Activated naive CD4-positive, alpha-beta T cell treated with anti-CD3 and anti-CD28 coated beads, Interleukin-2, amount 50 U/mL, for 24 hours (primary cell): ENCODE measurements around the gene MRPL49.
A peak's percentile ranks its signal among the peaks of the same experiment; 100 is the strongest.

Experiments
- H3K27ac Mint-ChIP-seq: one replicate; pipeline ENCODE4 v1.8.0; 2021; ENCODE audit warnings: mild to moderate bottlenecking, mixed read lengths
- H3K27me3 Mint-ChIP-seq: one replicate; pipeline ENCODE4 v1.8.0; 2021; ENCODE audit warnings: mixed read lengths
- H3K36me3 Mint-ChIP-seq: one replicate; pipeline ENCODE4 v1.8.0; 2021; ENCODE audit warnings: mixed read lengths
- H3K4me1 Mint-ChIP-seq: one replicate; pipeline ENCODE4 v1.8.0; 2021; ENCODE audit warnings: mixed read lengths
- H3K4me3 Mint-ChIP-seq: one replicate; pipeline ENCODE4 v1.8.0; 2021; ENCODE audit warnings: mild to moderate bottlenecking, mixed read lengths
- H3K9me3 Mint-ChIP-seq: one replicate; pipeline ENCODE4 v1.8.0; 2021; ENCODE audit warnings: mixed read lengths

Gene MRPL49

DNA sequence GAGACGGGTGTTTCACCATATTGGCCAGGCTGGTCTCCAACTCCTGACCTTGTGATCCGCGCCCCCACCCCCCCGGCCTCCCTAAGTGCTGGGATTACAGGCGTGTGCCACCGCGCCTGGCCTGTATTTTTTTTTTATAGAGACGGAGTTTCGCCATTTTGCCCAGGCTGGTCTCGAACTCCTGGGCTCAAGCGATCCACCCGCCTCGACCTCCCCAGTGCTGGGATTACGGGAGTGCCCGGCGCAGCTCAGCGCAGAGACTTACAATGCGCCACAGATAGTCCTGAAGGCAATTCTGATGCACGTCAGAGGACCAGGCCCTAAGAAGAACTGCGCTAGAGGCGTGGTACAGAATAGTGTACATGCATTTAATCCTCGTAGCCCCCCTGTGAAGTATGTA is 26.7 kb upstream of the MRPL49 start:
- Mint-ChIP-seq H3K4me1 (peaks cover 14% of the 10 kb centered on the region), H3K27ac (peak overlapping the region; percentile 93), H3K4me3 (peak overlapping the region; percentile 90), H3K27me3 (no peaks in the 10 kb centered on the region), H3K9me3 (no peaks in the 10 kb centered on the region), H3K36me3 (no peaks in the 10 kb centered on the region)

- Mint-ChIP-seq H3K9me3 (no peaks in the 10 kb centered on the region), H3K27ac (peak within 1 kb of the TSS; percentile 94), H3K4me1 (peaks cover 14% of the 10 kb centered on the region), H3K36me3 (no peaks in the 10 kb centered on the region), H3K27me3 (no peaks in the 10 kb centered on the region), H3K4me3 (peak within 1 kb of the TSS; percentile 90)
These were observed 25.9 kb upstream of the MRPL49 start, which contains the start of gene VPS51 for GRCh38 chr11:65095974-65096806. Gene VPS51, plus strand, starts transcription at chr11:65096214. Its CDS starts 37 bp downstream, at chr11:65096251.

DNA sequence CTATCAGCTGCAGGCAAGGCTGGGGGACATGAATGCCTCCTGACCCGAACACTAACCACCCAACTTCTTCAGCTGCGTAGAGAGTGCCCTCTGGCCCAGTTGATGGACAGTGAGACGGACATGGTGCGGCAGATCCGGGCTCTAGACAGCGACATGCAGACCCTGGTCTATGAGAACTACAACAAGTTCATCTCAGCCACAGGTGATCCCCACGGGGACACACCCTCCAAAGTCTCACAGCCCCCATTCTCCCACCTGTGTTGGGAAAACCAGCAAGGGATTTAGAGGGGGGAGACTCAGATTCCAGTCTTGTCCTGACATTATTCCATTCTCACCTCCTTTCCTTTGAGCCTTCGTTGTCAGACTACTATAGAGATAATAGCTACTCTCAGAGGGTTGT is 25.2 kb upstream of the MRPL49 start:
- Mint-ChIP-seq H3K36me3 (no peaks in the 10 kb centered on the region), H3K27ac (no peak overlapping the region), H3K4me3 (peak overlapping the region; percentile 90), H3K27me3 (no peaks in the 10 kb centered on the region), H3K4me1 (peaks cover 14% of the 10 kb centered on the region), H3K9me3 (no peaks in the 10 kb centered on the region)

DNA sequence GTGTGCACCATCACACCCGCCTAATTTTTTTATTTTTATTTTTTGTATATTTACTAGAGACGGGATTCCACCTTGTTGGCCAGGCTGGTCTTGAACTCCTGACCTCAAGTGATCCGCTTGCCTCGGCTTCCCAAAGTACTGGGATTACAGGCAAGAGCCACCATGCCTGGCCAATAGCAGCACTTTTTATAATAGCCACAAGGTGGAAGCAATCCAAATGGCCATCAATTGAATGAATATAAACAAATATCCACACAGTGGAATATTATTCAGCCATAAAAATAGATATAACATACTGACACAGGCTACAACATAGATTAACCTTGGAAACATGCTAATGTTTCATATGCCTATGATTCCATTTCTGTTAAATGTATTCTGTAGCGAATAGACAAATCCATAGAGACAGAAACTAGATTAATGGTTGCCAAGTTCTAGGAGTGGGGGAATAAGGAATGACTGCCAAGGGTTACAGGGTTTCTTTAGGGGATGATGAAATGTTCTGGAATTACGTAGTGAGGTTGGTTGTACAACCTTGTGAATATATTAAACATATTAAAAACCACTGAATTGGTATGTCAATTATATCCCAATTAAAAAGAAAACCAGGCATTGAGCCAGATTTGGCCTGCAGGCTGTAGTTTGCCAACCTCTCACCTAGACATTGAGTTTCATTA is 21.3 kb upstream of the MRPL49 start:
- peaks cover 29% of the 10 kb centered on the region for H3K4me1 Mint-ChIP-seq
- H3K4me3 Mint-ChIP-seq, result no peak overlapping the region
- no peak overlapping the region for H3K27ac Mint-ChIP-seq
- H3K9me3 Mint-ChIP-seq, result no peaks in the 10 kb centered on the region
- H3K36me3 Mint-ChIP-seq, result no peaks in the 10 kb centered on the region
- no peaks in the 10 kb centered on the region for H3K27me3 Mint-ChIP-seq

- Mint-ChIP-seq H3K4me3 (no peak overlapping the region), H3K4me1 (peaks cover 31% of the 10 kb centered on the region), H3K27ac (no peak overlapping the region), H3K36me3 (peaks cover 2% of the 10 kb centered on the region), H3K9me3 (no peaks in the 10 kb centered on the region), H3K27me3 (no peaks in the 10 kb centered on the region)
These were observed 19.7 kb upstream of the MRPL49 start for GRCh38 chr11:65102142-65103095.

GRCh38 chr11:65103476-65103875 is 18.6 kb upstream of the MRPL49 start:
- no peak overlapping the region for H3K4me3 Mint-ChIP-seq
- no peak overlapping the region for H3K27ac Mint-ChIP-seq

GRCh38 chr11:65104628-65105027 is 17.5 kb upstream of the MRPL49 start:
- H3K4me3 Mint-ChIP-seq, result no peak overlapping the region
- no peaks in the 10 kb centered on the region for H3K27me3 Mint-ChIP-seq
- H3K4me1 Mint-ChIP-seq, result peaks cover 21% of the 10 kb centered on the region
- H3K36me3 Mint-ChIP-seq, result peaks cover 2% of the 10 kb centered on the region
- H3K9me3 Mint-ChIP-seq, result no peaks in the 10 kb centered on the region
- H3K27ac Mint-ChIP-seq, result no peak overlapping the region

More at GRCh38 chr11:65103476-65103875, 18.6 kb upstream of the MRPL49 start:
- peaks cover 26% of the 10 kb centered on the region for H3K4me1 Mint-ChIP-seq
- no peaks in the 10 kb centered on the region for H3K9me3 Mint-ChIP-seq
- no peaks in the 10 kb centered on the region for H3K27me3 Mint-ChIP-seq
- peaks cover 2% of the 10 kb centered on the region for H3K36me3 Mint-ChIP-seq

GRCh38 chr11:65107078-65107477 is 15.0 kb upstream of the MRPL49 start:
- Mint-ChIP-seq H3K4me1 (peaks cover 41% of the 10 kb centered on the region), H3K27me3 (no peaks in the 10 kb centered on the region), H3K9me3 (no peaks in the 10 kb centered on the region), H3K27ac (no peak overlapping the region), H3K36me3 (peaks cover 2% of the 10 kb centered on the region), H3K4me3 (no peak overlapping the region)

GRCh38 chr11:65107751-65108468 is 14.2 kb upstream of the MRPL49 start:
- H3K4me3 Mint-ChIP-seq, result no peak overlapping the region
- H3K27ac Mint-ChIP-seq, result no peak overlapping the region
- H3K36me3 Mint-ChIP-seq, result peaks cover 2% of the 10 kb centered on the region
- H3K27me3 Mint-ChIP-seq, result no peaks in the 10 kb centered on the region
- H3K9me3 Mint-ChIP-seq, result no peaks in the 10 kb centered on the region
- peaks cover 41% of the 10 kb centered on the region for H3K4me1 Mint-ChIP-seq

DNA sequence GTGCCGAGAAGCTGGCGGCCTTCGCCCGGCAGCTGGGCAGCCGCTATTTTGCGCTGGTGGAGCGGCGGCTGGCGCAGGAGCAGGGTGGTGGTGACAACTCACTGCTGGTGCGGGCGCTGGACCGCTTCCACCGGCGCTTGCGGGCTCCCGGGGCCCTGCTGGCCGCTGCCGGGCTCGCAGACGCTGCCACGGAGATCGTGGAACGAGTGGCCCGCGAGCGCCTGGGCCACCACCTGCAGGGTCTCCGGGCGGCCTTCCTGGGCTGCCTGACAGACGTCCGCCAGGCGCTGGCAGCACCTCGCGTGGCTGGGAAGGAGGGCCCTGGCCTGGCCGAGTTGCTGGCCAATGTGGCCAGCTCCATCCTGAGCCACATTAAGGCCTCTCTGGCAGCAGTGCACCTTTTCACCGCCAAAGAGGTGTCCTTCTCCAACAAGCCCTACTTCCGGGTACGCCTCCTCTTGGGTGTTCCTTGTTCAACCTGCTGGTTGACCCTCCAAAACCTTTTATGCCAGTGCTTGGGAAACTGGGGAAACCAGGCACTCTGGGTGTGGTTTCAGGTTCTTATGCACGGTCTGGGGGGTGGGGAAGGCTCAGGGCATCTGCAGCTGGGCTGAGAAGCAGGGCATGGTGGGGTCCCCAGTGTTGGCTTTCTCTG is 13.5 kb upstream of the MRPL49 start:
- H3K27me3 Mint-ChIP-seq, result no peaks in the 10 kb centered on the region
- H3K36me3 Mint-ChIP-seq, result peaks cover 2% of the 10 kb centered on the region

DNA sequence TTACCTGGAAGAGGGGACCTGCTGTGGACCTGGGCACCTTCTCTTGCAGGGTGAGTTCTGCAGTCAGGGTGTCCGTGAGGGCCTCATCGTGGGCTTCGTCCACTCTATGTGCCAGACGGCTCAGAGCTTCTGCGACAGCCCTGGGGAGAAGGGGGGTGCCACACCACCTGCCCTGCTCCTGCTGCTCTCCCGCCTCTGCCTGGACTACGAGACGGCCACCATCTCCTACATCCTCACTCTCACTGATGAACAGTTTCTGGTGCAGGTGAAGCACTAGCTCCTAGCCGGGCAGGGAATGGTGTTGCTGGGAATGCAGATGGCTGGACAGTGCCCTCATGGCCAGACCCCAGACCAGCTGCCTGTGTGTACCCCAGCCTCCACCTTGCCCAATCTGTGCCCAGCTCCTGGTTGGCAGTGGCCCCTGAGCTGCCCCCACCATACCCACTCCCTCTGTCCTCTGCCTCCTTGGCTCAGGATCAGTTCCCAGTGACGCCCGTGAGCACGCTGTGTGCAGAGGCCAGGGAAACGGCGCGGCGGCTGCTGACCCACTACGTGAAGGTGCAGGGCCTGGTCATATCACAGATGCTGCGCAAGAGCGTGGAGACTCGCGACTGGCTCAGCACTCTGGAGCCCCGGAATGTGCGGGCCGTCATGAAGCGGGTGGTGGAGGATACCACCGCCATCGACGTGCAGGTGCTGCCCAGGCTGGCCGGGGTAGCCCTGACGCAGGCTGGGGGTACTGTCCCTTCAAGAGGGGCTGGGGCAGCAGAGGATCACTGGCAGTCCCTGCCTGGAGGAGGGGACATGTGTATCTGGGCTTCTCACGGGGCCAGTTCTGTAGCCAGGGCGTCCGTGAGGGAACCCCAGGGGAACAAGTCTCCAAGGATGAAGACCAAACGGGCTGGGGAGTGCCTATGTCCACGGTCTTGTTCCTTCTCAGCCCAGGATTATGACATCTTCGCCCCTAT is 12.6 kb upstream of the MRPL49 start:
- H3K4me3 Mint-ChIP-seq, result no peak overlapping the region
- peaks cover 4% of the 10 kb centered on the region for H3K36me3 Mint-ChIP-seq
- no peaks in the 10 kb centered on the region for H3K27me3 Mint-ChIP-seq
- no peaks in the 10 kb centered on the region for H3K9me3 Mint-ChIP-seq
- no peak overlapping the region for H3K27ac Mint-ChIP-seq
- H3K4me1 Mint-ChIP-seq, result peaks cover 43% of the 10 kb centered on the region

More for the DNA sequence above, 13.5 kb upstream of the MRPL49 start:
- H3K4me1 Mint-ChIP-seq, result peaks cover 41% of the 10 kb centered on the region
- no peak overlapping the region for H3K27ac Mint-ChIP-seq
- H3K4me3 Mint-ChIP-seq, result no peak overlapping the region
- no peaks in the 10 kb centered on the region for H3K9me3 Mint-ChIP-seq

DNA sequence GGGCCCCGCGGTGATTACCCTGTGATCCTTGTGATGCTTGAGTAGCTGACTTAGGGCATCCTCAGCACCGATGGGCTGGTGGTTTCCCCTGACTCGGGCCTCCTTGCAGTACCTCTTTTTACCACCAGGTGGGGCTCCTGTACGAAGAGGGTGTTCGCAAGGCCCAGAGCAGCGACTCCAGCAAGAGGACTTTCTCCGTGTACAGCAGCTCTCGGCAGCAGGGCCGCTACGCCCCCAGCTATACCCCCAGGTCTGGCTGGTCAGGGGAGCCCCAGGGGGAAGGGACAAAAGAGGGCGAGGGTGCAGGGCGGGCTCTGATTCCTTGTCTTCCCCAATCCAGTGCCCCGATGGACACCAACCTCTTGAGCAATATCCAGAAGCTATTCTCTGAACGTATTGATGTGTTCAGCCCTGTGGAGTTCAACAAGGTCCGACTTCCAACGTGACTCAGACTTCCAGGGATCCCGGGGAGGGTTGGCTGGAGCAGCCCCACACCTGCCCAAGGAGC is 11.7 kb upstream of the MRPL49 start:
- peaks cover 4% of the 10 kb centered on the region for H3K36me3 Mint-ChIP-seq
- H3K9me3 Mint-ChIP-seq, result no peaks in the 10 kb centered on the region
- peak overlapping the region; percentile 33 for H3K4me3 Mint-ChIP-seq
- H3K27me3 Mint-ChIP-seq, result no peaks in the 10 kb centered on the region
- peaks cover 41% of the 10 kb centered on the region for H3K4me1 Mint-ChIP-seq
- H3K27ac Mint-ChIP-seq, result peak overlapping the region; percentile 55

DNA sequence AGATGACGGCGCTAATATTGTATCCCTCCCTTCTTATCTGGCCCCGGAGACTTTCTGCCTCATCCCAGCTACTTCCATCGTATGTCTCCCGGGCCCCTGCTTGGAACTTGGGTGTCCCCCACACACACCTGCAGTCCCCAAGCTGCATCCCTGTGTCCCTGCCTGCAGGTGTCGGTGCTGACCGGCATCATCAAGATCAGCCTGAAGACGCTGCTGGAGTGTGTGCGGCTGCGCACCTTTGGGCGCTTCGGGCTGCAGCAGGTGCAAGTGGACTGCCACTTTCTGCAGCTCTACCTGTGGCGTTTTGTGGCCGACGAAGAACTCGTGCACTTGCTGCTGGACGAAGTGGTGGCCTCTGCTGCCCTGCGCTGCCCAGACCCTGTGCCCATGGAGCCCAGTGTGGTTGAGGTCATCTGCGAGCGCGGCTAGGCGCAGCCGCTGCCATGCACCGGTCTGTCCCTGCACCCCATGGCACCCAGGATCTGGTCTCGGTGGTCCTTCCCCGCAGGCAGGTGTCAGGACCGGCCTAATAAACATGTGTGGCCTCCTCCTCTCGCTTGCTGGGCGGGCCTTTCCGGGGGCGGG is 10.9 kb upstream of the MRPL49 start:
- Mint-ChIP-seq H3K36me3 (peaks cover 4% of the 10 kb centered on the region), H3K4me1 (peaks cover 48% of the 10 kb centered on the region), H3K9me3 (no peaks in the 10 kb centered on the region)

More for the DNA sequence above, 10.9 kb upstream of the MRPL49 start:
- Mint-ChIP-seq H3K27ac (no peak overlapping the region), H3K27me3 (no peaks in the 10 kb centered on the region), H3K4me3 (peak overlapping the region; percentile 87)
